Measurements from ENCODE around the gene CTLA4.

The CTLA4 gene

GRCh38 chr2:203891474-203891873, 23.9 kb downstream of the CTLA4 start:
- no peak for DNase-seq (ENCODE audit: low spot score)

- DNase-seq (ENCODE audit: low spot score): no peak
These were observed 24.6 kb downstream of the CTLA4 start for GRCh38 chr2:203892207-203892606.

- DNase-seq (ENCODE audit: low spot score): no peak
These were observed 25.8 kb downstream of the CTLA4 start for GRCh38 chr2:203893401-203893800.

GRCh38 chr2:203893840-203894239, 26.3 kb downstream of the CTLA4 start:
- no peak for DNase-seq (ENCODE audit: low spot score)

GRCh38 chr2:203894262-203894661, 26.7 kb downstream of the CTLA4 start:
- DNase-seq (ENCODE audit: low spot score): no peak

- DNase-seq (ENCODE audit: low spot score): no peak
These were observed 30.0 kb downstream of the CTLA4 start for GRCh38 chr2:203897544-203897943.

- DNase-seq (ENCODE audit: low spot score): no peak
These were observed 31.1 kb downstream of the CTLA4 start for GRCh38 chr2:203898657-203899056.

GRCh38 chr2:203900253-203900652, 32.7 kb downstream of the CTLA4 start:
- DNase-seq (ENCODE audit: low spot score): no peak

GRCh38 chr2:203904022-203904421, 36.5 kb downstream of the CTLA4 start:
- DNase-seq (ENCODE audit: low spot score): no peak

GRCh38 chr2:203905656-203906055, 38.1 kb downstream of the CTLA4 start:
- no peak for DNase-seq (ENCODE audit: low spot score)

GRCh38 chr2:203908066-203908796, 40.7 kb downstream of the CTLA4 start:
- DNase-seq (ENCODE audit: low spot score): no peak

- DNase-seq (ENCODE audit: low spot score): no peak
These were observed 41.2 kb downstream of the CTLA4 start for GRCh38 chr2:203908797-203909185.

GRCh38 chr2:203909261-203909967, 41.8 kb downstream of the CTLA4 start:
- peak; percentile 74 for DNase-seq (ENCODE audit: low spot score)

- no peak for DNase-seq (ENCODE audit: low spot score)
These were observed 42.4 kb downstream of the CTLA4 start for GRCh38 chr2:203909974-203910373.

- DNase-seq (ENCODE audit: low spot score): no peak
These were observed 46.4 kb downstream of the CTLA4 start for GRCh38 chr2:203913947-203914346.

GRCh38 chr2:203914546-203915182, 47.1 kb downstream of the CTLA4 start:
- no peak for DNase-seq (ENCODE audit: low spot score)

GRCh38 chr2:203915256-203915655, 47.7 kb downstream of the CTLA4 start:
- no peak for DNase-seq (ENCODE audit: low spot score)

GRCh38 chr2:203916756-203917155, 49.2 kb downstream of the CTLA4 start:
- no peak for DNase-seq (ENCODE audit: low spot score)

- no peak for DNase-seq (ENCODE audit: low spot score)
These were observed 50.7 kb downstream of the CTLA4 start for GRCh38 chr2:203918264-203918663.

GRCh38 chr2:203918839-203919238, 51.3 kb downstream of the CTLA4 start:
- DNase-seq (ENCODE audit: low spot score): no peak

Data from kidney capillary endothelial cell (primary cell).